ENCODE measurements around the gene RAB30.

- TF ChIP-seq, protein P1, sequence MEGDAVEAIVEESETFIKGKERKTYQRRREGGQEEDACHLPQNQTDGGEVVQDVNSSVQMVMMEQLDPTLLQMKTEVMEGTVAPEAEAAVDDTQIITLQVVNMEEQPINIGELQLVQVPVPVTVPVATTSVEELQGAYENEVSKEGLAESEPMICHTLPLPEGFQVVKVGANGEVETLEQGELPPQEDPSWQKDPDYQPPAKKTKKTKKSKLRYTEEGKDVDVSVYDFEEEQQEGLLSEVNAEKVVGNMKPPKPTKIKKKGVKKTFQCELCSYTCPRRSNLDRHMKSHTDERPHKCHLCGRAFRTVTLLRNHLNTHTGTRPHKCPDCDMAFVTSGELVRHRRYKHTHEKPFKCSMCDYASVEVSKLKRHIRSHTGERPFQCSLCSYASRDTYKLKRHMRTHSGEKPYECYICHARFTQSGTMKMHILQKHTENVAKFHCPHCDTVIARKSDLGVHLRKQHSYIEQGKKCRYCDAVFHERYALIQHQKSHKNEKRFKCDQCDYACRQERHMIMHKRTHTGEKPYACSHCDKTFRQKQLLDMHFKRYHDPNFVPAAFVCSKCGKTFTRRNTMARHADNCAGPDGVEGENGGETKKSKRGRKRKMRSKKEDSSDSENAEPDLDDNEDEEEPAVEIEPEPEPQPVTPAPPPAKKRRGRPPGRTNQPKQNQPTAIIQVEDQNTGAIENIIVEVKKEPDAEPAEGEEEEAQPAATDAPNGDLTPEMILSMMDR (IDR thresholded peaks at IDR 0.05), result no peak
- TF ChIP-seq POLR2A (IDR thresholded peaks at IDR 0.05) (no peak), POLR2AphosphoS5 (IDR thresholded peaks at IDR 0.05) (no peak)
These were observed 32.1 kb downstream of the RAB30 start for GRCh38 chr11:83039566-83039965.

All from gastroesophageal sphincter (tissue), 3 donors.